ENCODE measurements around the gene GNPNAT1.

The GNPNAT1 gene

GRCh38 chr14:52738409-52738808, 53.0 kb downstream of the GNPNAT1 start (continued):
- TF ChIP-seq, protein P1, sequence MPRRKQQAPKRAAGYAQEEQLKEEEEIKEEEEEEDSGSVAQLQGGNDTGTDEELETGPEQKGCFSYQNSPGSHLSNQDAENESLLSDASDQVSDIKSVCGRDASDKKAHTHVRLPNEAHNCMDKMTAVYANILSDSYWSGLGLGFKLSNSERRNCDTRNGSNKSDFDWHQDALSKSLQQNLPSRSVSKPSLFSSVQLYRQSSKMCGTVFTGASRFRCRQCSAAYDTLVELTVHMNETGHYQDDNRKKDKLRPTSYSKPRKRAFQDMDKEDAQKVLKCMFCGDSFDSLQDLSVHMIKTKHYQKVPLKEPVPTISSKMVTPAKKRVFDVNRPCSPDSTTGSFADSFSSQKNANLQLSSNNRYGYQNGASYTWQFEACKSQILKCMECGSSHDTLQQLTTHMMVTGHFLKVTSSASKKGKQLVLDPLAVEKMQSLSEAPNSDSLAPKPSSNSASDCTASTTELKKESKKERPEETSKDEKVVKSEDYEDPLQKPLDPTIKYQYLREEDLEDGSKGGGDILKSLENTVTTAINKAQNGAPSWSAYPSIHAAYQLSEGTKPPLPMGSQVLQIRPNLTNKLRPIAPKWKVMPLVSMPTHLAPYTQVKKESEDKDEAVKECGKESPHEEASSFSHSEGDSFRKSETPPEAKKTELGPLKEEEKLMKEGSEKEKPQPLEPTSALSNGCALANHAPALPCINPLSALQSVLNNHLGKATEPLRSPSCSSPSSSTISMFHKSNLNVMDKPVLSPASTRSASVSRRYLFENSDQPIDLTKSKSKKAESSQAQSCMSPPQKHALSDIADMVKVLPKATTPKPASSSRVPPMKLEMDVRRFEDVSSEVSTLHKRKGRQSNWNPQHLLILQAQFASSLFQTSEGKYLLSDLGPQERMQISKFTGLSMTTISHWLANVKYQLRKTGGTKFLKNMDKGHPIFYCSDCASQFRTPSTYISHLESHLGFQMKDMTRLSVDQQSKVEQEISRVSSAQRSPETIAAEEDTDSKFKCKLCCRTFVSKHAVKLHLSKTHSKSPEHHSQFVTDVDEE (CRISPR knock-in tag; IDR thresholded peaks at IDR 0.05): no peak

DNA sequence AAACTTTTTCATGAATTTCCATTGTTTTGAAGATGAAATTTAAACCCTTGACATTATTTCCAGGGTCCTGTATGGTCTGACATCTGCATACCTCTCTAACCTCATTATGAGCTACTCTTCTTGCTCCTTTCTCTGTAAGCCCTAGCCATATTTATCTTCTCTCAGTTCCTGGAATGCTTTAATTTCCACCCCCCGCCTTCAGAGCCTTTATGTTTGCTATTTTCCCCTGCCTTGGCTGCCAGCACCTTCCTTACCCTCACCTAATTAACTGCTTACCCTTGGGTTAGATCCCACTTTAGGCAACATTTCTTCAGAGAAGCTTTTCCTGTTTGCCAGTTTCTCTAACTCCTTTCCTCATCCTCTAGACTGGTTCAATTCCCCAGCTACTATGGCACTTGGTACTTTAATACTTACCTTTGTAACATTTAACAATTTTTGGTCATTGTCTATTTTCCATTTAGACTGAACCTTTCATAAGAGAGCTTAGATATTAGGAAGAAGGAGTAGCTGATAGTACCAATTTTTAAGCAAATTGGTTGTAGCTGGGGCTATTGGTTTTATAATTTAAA, 55.4 kb downstream of the GNPNAT1 start:
- TF ChIP-seq ESRRG (CRISPR knock-in tag; IDR thresholded peaks at IDR 0.05): no peak
- no peak for TF ChIP-seq ARNTL (CRISPR knock-in tag; IDR thresholded peaks at IDR 0.05; ENCODE audit: borderline replicate concordance, low read depth)
- TF ChIP-seq OSR1 (CRISPR knock-in tag; IDR thresholded peaks at IDR 0.05): no peak
- TF ChIP-seq ZNF70 (CRISPR knock-in tag; IDR thresholded peaks at IDR 0.05): no peak
- no peak for TF ChIP-seq POU6F1 (CRISPR knock-in tag; IDR thresholded peaks at IDR 0.05; ENCODE audit: borderline replicate concordance, low read depth)
- TF ChIP-seq PPARA (CRISPR knock-in tag; IDR thresholded peaks at IDR 0.05; ENCODE audit: borderline replicate concordance): no peak
- TF ChIP-seq TCF4 (CRISPR knock-in tag; IDR thresholded peaks at IDR 0.05; ENCODE audit: borderline replicate concordance): no peak
- no peak for TF ChIP-seq CSDC2 (CRISPR knock-in tag; IDR thresholded peaks at IDR 0.05)
- no peak for TF ChIP-seq ZFP3 (CRISPR knock-in tag; IDR thresholded peaks at IDR 0.05)
- TF ChIP-seq, protein P1 (CRISPR knock-in tag; IDR thresholded peaks at IDR 0.05): no peak
- no peak for TF ChIP-seq ZC3H10 (CRISPR knock-in tag; IDR thresholded peaks at IDR 0.05)
- peak; percentile 41; the same call in 2 of the 3 replicates for ATAC-seq

DNA sequence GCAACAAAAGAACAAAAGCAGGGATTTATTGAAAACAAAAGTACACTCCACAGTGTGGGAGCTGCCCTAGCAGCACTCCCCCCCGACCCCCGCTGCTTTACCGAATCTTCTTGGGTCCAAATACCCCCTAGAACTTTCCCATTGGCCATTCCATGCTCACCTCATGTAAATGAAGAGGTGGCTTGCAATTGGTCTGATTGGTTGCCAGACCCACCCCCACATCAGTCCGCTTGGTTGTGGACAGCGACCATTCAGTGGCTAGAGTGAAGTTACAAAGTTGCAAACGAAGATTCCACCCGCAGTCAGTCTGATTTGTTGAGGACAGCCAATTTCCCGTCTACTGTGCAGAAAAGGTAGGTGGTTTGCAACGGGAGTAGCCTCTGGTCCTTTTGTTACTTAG, 57.6 kb downstream of the GNPNAT1 start:
- TF ChIP-seq BACH2 (CRISPR knock-in tag; IDR thresholded peaks at IDR 0.05; ENCODE audit: borderline replicate concordance) (no peak), TOX (CRISPR knock-in tag; IDR thresholded peaks at IDR 0.05; ENCODE audit: borderline replicate concordance) (no peak), ZNF565 (CRISPR knock-in tag; conservative IDR thresholded peaks at IDR 0.05; ENCODE audit: low read depth) (no peak), ZC3H10 (CRISPR knock-in tag; IDR thresholded peaks at IDR 0.05) (no peak), ZFP30 (CRISPR knock-in tag; IDR thresholded peaks at IDR 0.05) (no peak), ISL1 (CRISPR knock-in tag; IDR thresholded peaks at IDR 0.05) (no peak), SNAI2 (CRISPR knock-in tag; IDR thresholded peaks at IDR 0.05) (no peak)
- TF ChIP-seq, protein P1 (CRISPR knock-in tag; IDR thresholded peaks at IDR 0.05): no peak
- TF ChIP-seq, protein P2, sequence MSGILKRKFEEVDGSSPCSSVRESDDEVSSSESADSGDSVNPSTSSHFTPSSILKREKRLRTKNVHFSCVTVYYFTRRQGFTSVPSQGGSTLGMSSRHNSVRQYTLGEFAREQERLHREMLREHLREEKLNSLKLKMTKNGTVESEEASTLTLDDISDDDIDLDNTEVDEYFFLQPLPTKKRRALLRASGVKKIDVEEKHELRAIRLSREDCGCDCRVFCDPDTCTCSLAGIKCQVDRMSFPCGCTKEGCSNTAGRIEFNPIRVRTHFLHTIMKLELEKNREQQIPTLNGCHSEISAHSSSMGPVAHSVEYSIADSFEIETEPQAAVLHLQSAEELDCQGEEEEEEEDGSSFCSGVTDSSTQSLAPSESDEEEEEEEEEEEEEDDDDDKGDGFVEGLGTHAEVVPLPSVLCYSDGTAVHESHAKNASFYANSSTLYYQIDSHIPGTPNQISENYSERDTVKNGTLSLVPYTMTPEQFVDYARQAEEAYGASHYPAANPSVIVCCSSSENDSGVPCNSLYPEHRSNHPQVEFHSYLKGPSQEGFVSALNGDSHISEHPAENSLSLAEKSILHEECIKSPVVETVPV (CRISPR knock-in tag; IDR thresholded peaks at IDR 0.05): no peak
- no peak for ATAC-seq
